ENCODE results near the gene ATRAID. TPM values are rescaled to one million over a fixed set of nuclear protein-coding genes. Genes with fewer than 3 reads are reported as not detected.

The ATRAID gene
- total RNA-seq, 1 experiment from 2014 or later = 108 TPM

- no peak overlapping the region for H2AK5ac ChIP-seq (ENCODE audit: insufficient read length, low read length)
- H3K4me3 Mint-ChIP-seq = no peak overlapping the region
- no peak overlapping the region for H3K56ac ChIP-seq (ENCODE audit: insufficient read length, low read depth, low read length)
- no peaks in the 10 kb centered on the region for H3K23me2 ChIP-seq (ENCODE audit: insufficient read length, low read depth, low read length, poor library complexity, severe bottlenecking)
- H3K4me2 ChIP-seq (ENCODE audit: insufficient read depth, insufficient read length, low read length) = no peak overlapping the region
- H3K36me3 Mint-ChIP-seq (ENCODE audit: insufficient read depth in 1 of 3, low read depth in 3 of 3) = peaks cover 0 to 5% (median 0%) of the 10 kb centered on the region in 3 experiments; a peak in 3 of 7 replicates
- no peak overlapping the region for H3K27ac Mint-ChIP-seq
- no peak for DNase-seq
- no peak overlapping the region for H3K18ac ChIP-seq (ENCODE audit: insufficient read length, low read depth, low read length)
- no peaks in the 10 kb centered on the region for H3K27me3 ChIP-seq (ENCODE audit: insufficient read depth, low read length)
- TF ChIP-seq CTCF (conservative IDR thresholded peaks at IDR 0.05) = no peak
- peaks cover 2% of the 10 kb centered on the region; the same call in 1 of the 2 replicates for H3K4me1 ChIP-seq (ENCODE audit: insufficient read depth, low read length)
- no peaks in the 10 kb centered on the region for H3K79me2 ChIP-seq (ENCODE audit: insufficient read depth, low read length)
- H3K4me1 Mint-ChIP-seq = peaks cover 26 to 34% of the 10 kb centered on the region in 2 experiments
- no peaks in the 10 kb centered on the region for H3K79me1 ChIP-seq (ENCODE audit: insufficient read depth, low read depth, low read length, poor library complexity, severe bottlenecking)
- H3K4ac ChIP-seq (ENCODE audit: low read depth, low read length) = no peak overlapping the region
- no peaks in the 10 kb centered on the region for H4K20me1 ChIP-seq (ENCODE audit: control insufficient read depth, insufficient read depth, insufficient read length)
- no peak overlapping the region for H2BK5ac ChIP-seq (ENCODE audit: insufficient read length, low read length)
- H2BK120ac ChIP-seq (ENCODE audit: low read depth, low read length, poor library complexity, severe bottlenecking) = no peak overlapping the region
- no peak overlapping the region for H2BK12ac ChIP-seq (ENCODE audit: insufficient read length, low read depth, low read length)
- H3T11ph ChIP-seq (ENCODE audit: low read length) = no peak overlapping the region
- no peak overlapping the region for H4K91ac ChIP-seq (ENCODE audit: insufficient read length, low read depth, low read length)
- no peaks in the 10 kb centered on the region for H3K9me3 ChIP-seq (ENCODE audit: control insufficient read depth, low read depth, low read length)
- no peak overlapping the region for H4K8ac ChIP-seq (replicated peaks; ENCODE audit: insufficient read length, low read depth, low read length)
- peaks cover 2% of the 10 kb centered on the region; the same call in 1 of the 2 replicates for H3K27me3 Mint-ChIP-seq (ENCODE audit: low read depth)
- no peak overlapping the region for H4K5ac ChIP-seq (ENCODE audit: insufficient read length, low read depth, low read length)
- H3K23ac ChIP-seq (ENCODE audit: insufficient read length, low read depth, low read length) = no peak overlapping the region
- H3K9ac ChIP-seq (ENCODE audit: extremely low read depth, insufficient read length, low read length) = no peak overlapping the region
- no peak overlapping the region for H2BK15ac ChIP-seq (ENCODE audit: low read depth, low read length)
- H3K9me3 Mint-ChIP-seq = peaks cover 4 to 10% of the 10 kb centered on the region in 2 experiments; a peak in 2 of 5 replicates
- no peak overlapping the region for H2BK20ac ChIP-seq (ENCODE audit: low read depth, low read length, poor library complexity, severe bottlenecking)
- no peak overlapping the region for H2AFZ ChIP-seq (ENCODE audit: low read length)
- no CpG with 5 or more reads among the region's 15 CpGs for WGBS (ENCODE audit: extremely low coverage, insufficient read length, low lambda C conversion rate)
- H3K27ac ChIP-seq (ENCODE audit: insufficient read length, low read depth, low read length) = no peak overlapping the region
- no peak overlapping the region for H3K14ac ChIP-seq (ENCODE audit: insufficient read depth, low read length)
These were observed 49.4 kb upstream of the ATRAID start for GRCh38 chr2:27162151-27163121.
